GM20431 (cell line): Measurements from ENCODE around the gene MIPOL1.
"Not testable (repeated sequence)": the region's sequence is repeated elsewhere in the genome, so short reads cannot be mapped to it uniquely, and the experiment has no call there.

Experiments
- in situ Hi-C: fragments of 300-500 bp; cut with MseI, MboI; formaldehyde crosslinking; loops from one replicate; pipeline ENCODE4 v1.15.0; 2020; ENCODE audit warnings: low sequenced_read_pairs; ENCODE audit not compliant: unreplicated experiment

The MIPOL1 gene

DNA sequence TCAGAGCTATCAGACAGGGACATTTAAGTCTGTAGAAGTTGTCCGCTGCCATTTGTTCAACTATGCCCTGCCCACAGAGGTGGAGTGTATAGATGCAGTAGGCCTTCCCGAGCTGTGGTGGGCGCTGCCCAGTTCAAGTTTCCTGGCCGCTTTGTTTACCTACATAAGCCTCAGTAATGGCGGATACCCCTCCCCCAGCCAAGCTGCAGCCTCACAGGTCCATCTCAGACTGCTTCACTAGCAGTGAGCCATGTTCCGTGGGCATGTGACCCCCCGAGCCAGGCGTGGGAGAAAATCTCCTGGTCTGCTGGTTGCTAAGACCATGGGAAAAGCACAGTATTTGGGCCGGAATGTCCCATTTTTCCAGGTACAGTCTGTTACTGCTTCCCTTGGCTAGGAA lies 165.9 kb downstream of the MIPOL1 start:
- in situ Hi-C loops = no loop called here

DNA sequence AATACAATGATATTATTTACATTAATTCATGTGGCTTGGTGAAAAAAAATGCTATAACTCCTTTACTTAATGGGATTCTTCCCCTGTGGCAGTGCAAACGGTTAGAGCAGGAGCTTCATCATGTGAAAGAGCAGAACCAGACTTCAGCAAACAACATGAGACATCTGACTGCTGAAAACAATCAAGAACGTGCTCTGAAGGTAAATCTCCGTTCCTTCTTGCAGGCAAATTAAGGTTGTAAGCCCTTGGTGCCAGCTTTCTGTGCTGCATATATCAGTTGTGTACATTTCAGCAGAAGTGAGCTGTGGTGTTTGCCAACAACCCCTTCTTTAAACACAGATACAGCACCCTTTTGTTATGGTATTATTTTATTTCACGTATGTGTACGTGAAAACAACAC lies 171.7 kb downstream of the MIPOL1 start:
- in situ Hi-C loops = no loop called here

GRCh38 chr14:37375566-37375965 lies 177.8 kb downstream of the MIPOL1 start:
- in situ Hi-C loops = no loop called here

- in situ Hi-C loops = no loop called here
Measured at GRCh38 chr14:37376944-37377609, 179.3 kb downstream of the MIPOL1 start.

GRCh38 chr14:37384870-37385596 lies 187.3 kb downstream of the MIPOL1 start:
- in situ Hi-C loops = no loop called here

GRCh38 chr14:37397157-37397940 lies 199.6 kb downstream of the MIPOL1 start:
- in situ Hi-C loops = not testable (repeated sequence)

GRCh38 chr14:37397941-37398215 lies 200.1 kb downstream of the MIPOL1 start:
- in situ Hi-C loops = no loop called here

- in situ Hi-C loops = no loop called here
Measured at GRCh38 chr14:37399517-37399916, 201.8 kb downstream of the MIPOL1 start.

DNA sequence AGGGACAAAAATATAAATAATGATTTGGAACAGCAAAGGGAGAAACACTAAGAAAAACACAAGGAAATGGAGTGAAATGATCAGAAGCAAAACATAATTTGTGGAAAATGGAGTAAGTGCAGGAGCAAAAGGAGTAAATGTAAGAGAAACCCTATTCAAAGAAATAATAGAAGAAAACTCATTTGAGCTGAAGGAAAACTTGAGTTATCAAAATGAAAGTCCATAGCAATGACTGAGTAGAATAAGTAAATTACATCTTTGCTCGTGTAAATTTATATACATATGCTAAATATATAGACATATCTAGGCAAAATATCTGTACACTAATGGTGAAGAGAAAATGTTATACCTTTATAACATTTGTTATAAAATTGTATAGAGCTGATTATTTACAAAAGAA lies 203.4 kb downstream of the MIPOL1 start:
- in situ Hi-C loops = no loop called here

DNA sequence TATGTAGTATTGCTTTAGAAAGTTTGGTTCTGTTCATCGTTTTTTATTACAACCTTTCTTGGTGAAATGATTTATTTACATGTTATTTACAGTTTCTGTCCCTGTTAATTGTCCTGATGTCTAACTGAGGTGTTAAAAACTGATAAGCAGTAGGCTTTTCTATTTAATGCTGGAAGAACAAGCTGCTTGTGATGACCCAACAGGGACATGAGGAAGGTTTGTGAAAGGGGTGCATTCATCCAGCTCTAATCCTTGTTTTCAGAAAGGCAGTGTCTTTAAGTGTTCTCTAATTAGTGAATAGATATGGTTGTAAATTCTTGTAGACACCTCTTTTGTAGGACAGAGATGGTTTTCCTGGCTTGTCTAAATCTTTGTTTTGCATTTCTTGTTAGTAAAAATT lies 205.9 kb downstream of the MIPOL1 start:
- in situ Hi-C loops = no loop called here

DNA sequence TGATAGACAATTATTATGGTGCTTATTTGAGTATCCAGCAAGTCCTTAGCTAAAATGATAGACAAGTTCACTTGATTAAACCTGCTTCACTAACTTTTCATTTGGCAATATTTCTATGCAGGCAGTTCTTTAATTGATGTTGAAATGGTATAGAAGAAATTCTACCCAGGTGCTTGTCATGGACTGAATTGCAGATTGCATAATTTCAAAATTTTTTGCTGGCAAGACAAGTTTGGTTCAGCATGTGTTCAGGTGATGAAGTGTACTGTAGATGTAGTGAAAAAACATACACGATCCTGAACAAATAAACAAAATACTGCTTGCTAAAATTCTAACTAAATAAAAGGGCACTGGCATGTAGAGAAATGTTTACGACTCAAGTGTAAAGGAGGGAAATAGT lies 208.4 kb downstream of the MIPOL1 start:
- in situ Hi-C loops = no loop called here

DNA sequence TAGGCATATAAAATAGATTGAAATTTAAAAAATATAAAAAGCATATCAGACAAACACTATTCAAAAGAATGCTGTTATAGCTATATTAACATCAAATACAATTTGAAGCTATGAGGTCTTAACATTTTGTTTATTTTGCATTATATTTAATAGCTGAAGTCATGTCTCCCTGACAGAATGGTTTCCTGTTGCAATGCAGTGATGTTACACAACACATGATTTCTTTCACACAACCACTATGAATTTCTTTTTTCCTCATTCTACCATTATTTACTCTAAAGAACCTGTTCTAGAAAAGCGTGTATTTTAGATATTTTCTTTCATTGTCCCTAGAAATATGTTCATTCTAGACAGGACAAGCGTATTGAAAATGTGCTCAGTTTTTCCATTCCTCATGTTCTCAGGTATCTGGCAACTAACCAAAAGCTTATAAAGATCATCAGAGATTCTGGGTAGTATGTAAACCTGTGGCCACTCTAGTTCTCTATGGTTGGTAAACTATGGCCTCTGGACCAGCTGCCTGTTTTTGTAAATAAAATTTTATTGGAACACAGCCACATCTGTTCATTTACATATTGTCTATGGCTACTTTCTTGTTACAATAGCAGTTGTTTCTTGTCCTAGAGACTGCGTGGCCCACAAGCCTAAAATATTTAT lies 213.5 kb downstream of the MIPOL1 start:
- in situ Hi-C loops = no loop called here

DNA sequence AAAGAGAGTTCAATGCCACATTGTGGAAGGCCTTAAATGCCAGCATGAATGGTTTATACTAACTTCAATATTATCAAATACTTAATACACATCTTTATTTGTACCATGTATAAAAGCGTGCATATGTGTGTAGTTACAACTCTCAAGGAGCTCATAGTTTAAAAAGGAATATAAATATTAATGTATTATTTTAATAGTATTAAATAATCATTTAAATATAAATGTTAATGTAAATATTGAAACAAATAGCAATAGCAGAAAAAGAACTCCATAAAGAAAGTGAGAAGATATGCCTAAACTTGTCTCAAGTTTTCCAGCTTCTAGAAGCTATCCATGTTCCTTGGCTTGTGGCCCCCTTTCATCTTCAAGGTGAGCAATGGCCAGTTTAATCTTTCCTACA lies 215.3 kb downstream of the MIPOL1 start:
- in situ Hi-C loops = no loop called here

GRCh38 chr14:37413504-37414003 lies 215.8 kb downstream of the MIPOL1 start:
- in situ Hi-C loops = no loop called here

DNA sequence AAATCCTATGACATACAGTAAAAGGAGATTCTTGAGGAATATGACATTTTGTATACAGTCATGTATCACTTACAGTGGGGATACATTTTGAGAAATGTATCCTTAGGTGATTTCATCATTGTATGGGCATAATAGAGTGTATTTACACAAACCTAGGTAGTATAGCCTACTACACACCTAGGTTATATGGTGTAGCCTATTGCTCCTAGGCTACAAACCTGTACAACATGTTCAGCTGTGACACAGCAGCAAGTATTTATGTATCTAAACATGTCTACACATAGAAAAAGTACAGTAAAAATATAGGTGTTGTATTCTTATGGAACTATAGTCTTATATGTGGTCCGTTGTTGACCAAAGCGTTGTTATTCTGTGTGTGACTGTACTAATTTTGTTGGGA lies 218.5 kb downstream of the MIPOL1 start:
- in situ Hi-C loops = no loop called here

DNA sequence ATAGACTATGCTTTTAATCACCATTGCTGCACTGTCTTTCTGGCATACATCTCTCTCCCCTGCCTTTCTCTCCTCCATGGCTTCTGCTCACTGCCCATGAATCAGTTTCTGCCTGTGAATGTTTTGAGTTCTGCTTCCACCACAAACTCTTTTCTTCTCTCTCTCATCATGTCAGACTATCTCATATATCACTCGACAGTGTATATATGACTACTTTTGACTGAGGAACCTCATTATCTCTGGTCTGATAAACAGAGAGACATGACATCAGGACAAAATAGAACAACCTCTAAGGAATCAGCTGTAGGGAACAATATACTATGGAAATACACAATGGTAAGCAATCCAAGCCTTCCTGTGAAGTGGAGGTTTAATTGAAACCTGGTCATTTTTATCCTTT lies 219.4 kb downstream of the MIPOL1 start:
- in situ Hi-C loops = no loop called here

DNA sequence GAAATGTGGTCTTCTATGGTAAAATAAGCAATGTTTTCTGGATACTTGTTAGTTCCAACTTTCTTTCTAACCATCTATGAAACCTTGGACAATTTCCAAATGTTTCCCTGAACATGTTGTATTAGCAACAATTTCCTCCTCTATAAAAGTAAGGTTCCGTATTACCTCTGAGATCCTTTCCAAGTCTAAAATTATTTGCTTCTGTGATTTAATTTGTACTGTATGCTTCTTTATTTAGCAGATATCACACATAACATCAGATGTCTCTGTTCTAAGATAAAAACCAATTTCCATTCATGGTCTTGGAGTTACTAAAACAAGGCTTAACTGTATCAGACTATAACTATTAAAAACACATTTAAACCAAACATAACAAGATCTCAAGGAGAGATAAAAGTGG lies 220.1 kb downstream of the MIPOL1 start:
- in situ Hi-C loops = no loop called here

DNA sequence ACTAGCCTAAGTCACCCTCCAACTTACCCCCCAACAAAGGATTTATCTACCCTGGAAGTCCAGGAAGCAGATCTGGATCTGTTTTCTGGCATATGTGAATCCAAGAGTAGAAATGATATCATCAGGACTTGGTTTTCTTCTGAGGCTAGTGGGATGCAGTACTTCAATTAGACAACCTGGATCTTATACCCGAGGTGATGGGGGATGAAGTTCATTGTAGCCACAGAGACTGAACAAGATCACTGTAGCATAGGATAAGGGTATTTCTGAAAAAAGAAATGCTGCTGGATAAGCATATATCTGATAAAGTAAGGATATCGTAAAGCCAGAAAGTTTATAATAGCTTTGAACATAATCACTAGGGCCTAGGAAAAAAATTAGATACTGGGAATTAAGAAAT lies 222.9 kb downstream of the MIPOL1 start:
- in situ Hi-C loops = no loop called here

DNA sequence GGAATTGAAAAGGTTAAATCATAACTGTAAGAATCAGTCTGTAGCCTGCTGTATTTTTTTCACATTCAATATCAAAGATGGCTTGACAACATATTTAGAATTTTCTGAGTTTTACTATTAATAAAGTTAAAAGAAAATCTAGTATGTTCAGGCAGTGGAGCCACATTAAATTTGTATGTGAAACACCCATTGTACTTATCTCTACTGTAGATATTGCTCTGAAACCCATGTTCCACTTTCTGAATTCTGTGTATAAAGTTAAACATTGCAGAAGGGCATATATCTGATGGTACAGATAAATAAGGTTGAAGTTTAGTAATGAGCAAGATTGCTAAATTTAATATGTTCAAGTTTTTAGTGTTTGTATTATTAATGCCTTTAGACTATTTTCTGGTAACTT lies 224.6 kb downstream of the MIPOL1 start:
- in situ Hi-C loops = no loop called here

DNA sequence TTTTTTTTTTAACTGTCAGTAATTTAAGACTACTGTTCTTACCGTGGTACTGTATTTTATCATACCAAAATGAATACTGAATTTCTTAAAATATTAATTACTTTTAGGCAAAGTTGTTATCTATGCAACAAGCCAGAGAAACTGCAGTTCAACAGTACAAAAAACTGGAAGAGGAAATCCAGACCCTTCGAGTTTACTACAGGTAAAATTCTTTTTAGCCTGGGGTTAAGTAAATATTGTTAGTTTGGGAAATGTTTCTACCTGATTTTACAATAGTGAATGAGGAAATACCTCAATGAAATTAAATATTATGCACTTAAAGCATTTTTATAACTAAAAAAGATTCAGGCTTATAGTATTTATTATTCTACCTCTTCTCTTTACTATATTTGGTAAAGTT lies 225.0 kb downstream of the MIPOL1 start:
- in situ Hi-C loops = no loop called here

GRCh38 chr14:37428954-37429353 lies 231.2 kb downstream of the MIPOL1 start:
- in situ Hi-C loops = no loop called here
